NT2/D1 (cell line): Measurements from ENCODE around the gene ECI2.

ENCODE experiments used
- YY1 ChIP-seq: IDR thresholded peaks from 2 replicates; pipeline ENCODE4 v1.6.1; 2011; ENCODE audit not compliant: insufficient read length, insufficient read depth
- ZNF274 ChIP-seq: IDR thresholded peaks from 2 replicates; pipeline ENCODE4 v1.6.1; 2011; ENCODE audit warnings: mild to moderate bottlenecking, low read depth, low read length

- TF ChIP-seq ZNF274, result no peak
- TF ChIP-seq YY1, result no peak
These were observed 28.7 kb upstream of the ECI2 start for GRCh38 chr6:4164117-4164442.
